Hepatocyte (in vitro differentiated cells): ENCODE data around the gene TAS2R40. TPM values are rescaled to one million over a fixed set of nuclear protein-coding genes. Genes with fewer than 3 reads are reported as not detected.

Source experiments
- DNase-seq: peaks from one replicate; pipeline ENCODE4 v3.0.0-alpha.2; 2016; ENCODE audit warnings: low spot score
- H2AFZ ChIP-seq: fragments of 200-600 bp; sonication (generic); 2 replicates; pipeline ENCODE4 v1.6.0; 2016; ENCODE audit warnings: antibody characterized with exemption, mild to moderate bottlenecking
- H3K27ac ChIP-seq: fragments of 200-600 bp; sonication (generic); 2 replicates; pipeline ENCODE4 v1.5.1; 2016; ENCODE audit warnings: mild to moderate bottlenecking
- H3K27me3 ChIP-seq: fragments of 200-600 bp; sonication (generic); 2 replicates; pipeline ENCODE4 v1.6.1; 2016
- H3K36me3 ChIP-seq: fragments of 200-600 bp; sonication (generic); replicated peaks from 2 replicates; pipeline ENCODE4 v1.5.1; 2016; ENCODE audit warnings: low read depth; ENCODE audit not compliant: insufficient read depth
- H3K4me1 ChIP-seq: fragments of 200-600 bp; sonication (generic); 2 replicates; pipeline ENCODE4 v1.5.1; 2016; ENCODE audit warnings: mild to moderate bottlenecking, moderate library complexity; ENCODE audit not compliant: insufficient read depth
- H3K4me2 ChIP-seq: fragments of 200-600 bp; sonication (generic); 2 replicates; pipeline ENCODE4 v1.6.0; 2016
- H3K4me3 ChIP-seq: fragments of 200-600 bp; sonication (generic); 2 replicates; pipeline ENCODE4 v1.5.1; 2016; ENCODE audit warnings: mild to moderate bottlenecking
- H3K79me2 ChIP-seq: fragments of 200-600 bp; sonication (generic); 2 replicates; pipeline ENCODE4 v1.6.0; 2017; ENCODE audit warnings: mild to moderate bottlenecking
- H3K9me2 ChIP-seq: fragments of 200-600 bp; sonication (generic); replicated peaks from 2 replicates; pipeline ENCODE4 v1.6.0; 2017; ENCODE audit warnings: mild to moderate bottlenecking; ENCODE audit not compliant: insufficient read depth
- H3K9me3 ChIP-seq: fragments of 200-600 bp; sonication (generic); 2 replicates; pipeline ENCODE4 v1.5.1; 2016; ENCODE audit warnings: low read depth, mild to moderate bottlenecking
- H4K20me1 ChIP-seq: fragments of 200-600 bp; sonication (generic); 2 replicates; pipeline ENCODE4 v1.6.0; 2016; ENCODE audit warnings: mild to moderate bottlenecking; ENCODE audit not compliant: insufficient read depth, poor library complexity, severe bottlenecking
- CTCF ChIP-seq: fragments of 200-600 bp; sonication (generic); IDR thresholded peaks from 2 replicates; pipeline ENCODE4 v1.5.1; 2016; ENCODE audit warnings: antibody characterized with exemption, mild to moderate bottlenecking; ENCODE audit not compliant: poor library complexity
- EZH2 ChIP-seq: fragments of 200-600 bp; sonication (generic); IDR thresholded peaks from 2 replicates; pipeline ENCODE4 v1.6.1; 2016; ENCODE audit warnings: antibody characterized with exemption, mild to moderate bottlenecking, borderline replicate concordance
- EZH2phosphoT487 ChIP-seq: fragments of 200-600 bp; sonication (generic); IDR thresholded peaks from one replicate; pipeline ENCODE4 v1.6.1; 2018; ENCODE audit warnings: antibody characterized with exemption, mild to moderate bottlenecking, low read depth, moderate library complexity; ENCODE audit not compliant: unreplicated experiment, severe bottlenecking
- WGBS: methylation state at CpG from one replicate; pipeline ENCODE4 v1.1.6; 2016; ENCODE audit warnings: low lambda C conversion rate; ENCODE audit errors: missing lambda C conversion rate; 5-methylcytosine and 5-hydroxymethylcytosine counted together
- polyA plus RNA-seq: library from polyadenylated mRNA; unstranded; fragments of >200 nt; fragmentation: Nextera tagmentation; extraction: Ambion mirVana; gene quantifications from 2 replicates; pipeline ENCODE4 v1.2.1, GENCODE V29; 2016
- total RNA-seq: library from RNA; depleted of rRNA; stranded (reverse); fragments of >200 nt; gene quantifications from 2 replicates; pipeline ENCODE4 v1.2.3, GENCODE V29; 2014

Gene TAS2R40
- total RNA-seq (not detected in 2 replicates), polyA plus RNA-seq (not detected in 2 replicates)

- no peaks in the 10 kb centered on the region for H3K4me1 ChIP-seq
- DNase-seq: no peak
- H3K9me3 ChIP-seq: no peaks in the 10 kb centered on the region
- H3K27ac ChIP-seq: no peak within 1 kb of the TSS
- no peak within 1 kb of the TSS for H3K4me2 ChIP-seq
- H4K20me1 ChIP-seq: no peaks in the 10 kb centered on the region
- H3K27me3 ChIP-seq: no peaks in the 10 kb centered on the region
- no peaks in the 10 kb centered on the region for H3K9me2 ChIP-seq
- no peaks in the 10 kb centered on the region for H3K36me3 ChIP-seq
- WGBS: 85% methylated on average over 3 of the region's 3 CpGs
- H2AFZ ChIP-seq: no peak within 1 kb of the TSS
- no peak within 1 kb of the TSS for H3K4me3 ChIP-seq
- H3K79me2 ChIP-seq: no peaks in the 10 kb centered on the region
- TF ChIP-seq EZH2 (no peak), EZH2phosphoT487 (no peak), CTCF (no peak)
Measured at GRCh38 chr7:143221737-143222136, at the start of gene TAS2R40. TSS of gene TAS2R40 (plus strand) at chr7:143222037. CDS start at chr7:143222079, 42 bp downstream.

GRCh38 chr7:143172354-143172753, 49.5 kb upstream of the TAS2R40 start:
- TF ChIP-seq CTCF (no peak), EZH2phosphoT487 (no peak), EZH2 (no peak)
- Histone ChIP-seq H4K20me1 (no peaks in the 10 kb centered on the region), H3K4me1 (no peaks in the 10 kb centered on the region), H3K79me2 (no peaks in the 10 kb centered on the region), H3K4me2 (peak overlapping the region; percentile 23), H3K36me3 (no peaks in the 10 kb centered on the region), H3K4me3 (no peak overlapping the region), H2AFZ (no peak overlapping the region), H3K9me3 (no peaks in the 10 kb centered on the region), H3K27ac (no peak overlapping the region), H3K27me3 (no peaks in the 10 kb centered on the region), H3K9me2 (no peaks in the 10 kb centered on the region)
- DNase-seq: no peak
- WGBS: 59% methylated on average over 4 of the region's 4 CpGs

GRCh38 chr7:143176128-143176527, 45.7 kb upstream of the TAS2R40 start:
- no peak for TF ChIP-seq EZH2
- no peak for TF ChIP-seq CTCF
- no peak for TF ChIP-seq EZH2phosphoT487
- 83% methylated on average over 5 of the region's 5 CpGs for WGBS
- H2AFZ ChIP-seq: no peak overlapping the region
- H3K27ac ChIP-seq: no peak overlapping the region
- H3K79me2 ChIP-seq: no peaks in the 10 kb centered on the region
- H3K9me3 ChIP-seq: no peaks in the 10 kb centered on the region
- no peaks in the 10 kb centered on the region for H3K4me1 ChIP-seq
- H3K9me2 ChIP-seq: no peaks in the 10 kb centered on the region
- H3K4me2 ChIP-seq: no peak overlapping the region
- no peaks in the 10 kb centered on the region for H4K20me1 ChIP-seq
- no peaks in the 10 kb centered on the region for H3K36me3 ChIP-seq
- no peaks in the 10 kb centered on the region for H3K27me3 ChIP-seq
- no peak for DNase-seq
- no peak overlapping the region for H3K4me3 ChIP-seq
